Tibial nerve (tissue), 4 donors: ENCODE measurements around the gene SPAAR.

Source experiments
- EP300 ChIP-seq, 2 donors: sonication (generic); formaldehyde crosslinking; IDR thresholded peaks; one replicate each; pipeline ENCODE4 v1.6.1; 2017; ENCODE audit warnings: antibody characterized with exemption in 2 of 2, mild to moderate bottlenecking in 1 of 2
- POLR2A ChIP-seq, 2 donors: fragments of 450-650 bp; IDR thresholded peaks; one replicate each; pipeline ENCODE4 v1.6.1; 2017; ENCODE audit warnings: antibody characterized with exemption in 2 of 2, mild to moderate bottlenecking in 2 of 2, moderate library complexity in 2 of 2
- TF ChIP-seq, protein P1 (sequence below), 5 experiments: fragments of 200-600 bp in 3 of 5; fragments of 450-650 bp in 2 of 5; sonication (generic) in 3 of 5; IDR thresholded peaks; one replicate each; pipeline ENCODE4 v1.5.1; 2016 to 2019; ENCODE audit warnings: antibody characterized with exemption in 5 of 5, mild to moderate bottlenecking in 3 of 5, moderate library complexity in 2 of 5

DNA sequence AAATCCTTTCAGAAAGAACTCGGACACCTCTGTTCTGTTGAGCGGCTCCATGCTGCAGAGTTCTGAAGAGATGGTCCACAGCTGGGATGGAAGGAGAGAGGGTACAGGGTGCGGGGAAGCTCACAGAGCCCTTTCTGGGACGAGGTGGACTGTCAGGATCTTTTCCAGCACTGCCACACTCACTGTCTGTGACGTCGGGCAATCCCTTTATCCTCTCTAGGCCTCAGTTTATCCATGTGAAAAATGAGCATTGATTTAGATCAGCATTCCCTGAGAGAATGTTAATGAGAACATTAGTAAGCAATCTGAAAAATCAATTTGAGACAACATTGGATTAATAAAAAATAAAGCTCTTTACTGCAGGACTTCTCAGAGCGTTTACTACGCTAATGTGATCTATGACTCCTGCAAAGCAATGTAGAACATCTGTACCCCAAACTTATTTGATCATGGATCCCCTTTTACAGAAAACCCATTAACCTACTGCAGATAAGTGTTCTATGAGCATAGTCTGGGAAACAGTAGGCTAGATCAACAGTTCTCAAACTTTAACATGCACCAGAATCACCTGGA lies 38.9 kb upstream of the SPAAR start, which contains the start of gene OR13J1:
- TF ChIP-seq, protein P1, sequence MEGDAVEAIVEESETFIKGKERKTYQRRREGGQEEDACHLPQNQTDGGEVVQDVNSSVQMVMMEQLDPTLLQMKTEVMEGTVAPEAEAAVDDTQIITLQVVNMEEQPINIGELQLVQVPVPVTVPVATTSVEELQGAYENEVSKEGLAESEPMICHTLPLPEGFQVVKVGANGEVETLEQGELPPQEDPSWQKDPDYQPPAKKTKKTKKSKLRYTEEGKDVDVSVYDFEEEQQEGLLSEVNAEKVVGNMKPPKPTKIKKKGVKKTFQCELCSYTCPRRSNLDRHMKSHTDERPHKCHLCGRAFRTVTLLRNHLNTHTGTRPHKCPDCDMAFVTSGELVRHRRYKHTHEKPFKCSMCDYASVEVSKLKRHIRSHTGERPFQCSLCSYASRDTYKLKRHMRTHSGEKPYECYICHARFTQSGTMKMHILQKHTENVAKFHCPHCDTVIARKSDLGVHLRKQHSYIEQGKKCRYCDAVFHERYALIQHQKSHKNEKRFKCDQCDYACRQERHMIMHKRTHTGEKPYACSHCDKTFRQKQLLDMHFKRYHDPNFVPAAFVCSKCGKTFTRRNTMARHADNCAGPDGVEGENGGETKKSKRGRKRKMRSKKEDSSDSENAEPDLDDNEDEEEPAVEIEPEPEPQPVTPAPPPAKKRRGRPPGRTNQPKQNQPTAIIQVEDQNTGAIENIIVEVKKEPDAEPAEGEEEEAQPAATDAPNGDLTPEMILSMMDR (IDR thresholded peaks at IDR 0.05), result no peak
- TF ChIP-seq POLR2A (IDR thresholded peaks at IDR 0.05) (no peak), EP300 (IDR thresholded peaks at IDR 0.05) (no peak)
